D721Med (cell line): ENCODE data around the gene OS9.
A peak's percentile ranks its signal among the peaks of the same experiment; 100 is the strongest.

Experiments
- DNase-seq: peaks from one replicate; pipeline ENCODE4 v3.0.0; 2011; ENCODE audit warnings: low spot score; ENCODE audit not compliant: insufficient read length
- FAIRE-seq: peaks from 2 replicates; lab custom pipeline; 2011; peaks lifted over from hg19 to GRCh38; lab: Jason Lieb, UNC
- TF ChIP-seq, protein P1 (sequence below): IDR thresholded peaks from 2 replicates; pipeline ENCODE4 v1.5.1; 2012; ENCODE audit warnings: mild to moderate bottlenecking, control low read depth; ENCODE audit not compliant: insufficient read depth; ENCODE audit errors: missing control alignments

Gene OS9

DNA sequence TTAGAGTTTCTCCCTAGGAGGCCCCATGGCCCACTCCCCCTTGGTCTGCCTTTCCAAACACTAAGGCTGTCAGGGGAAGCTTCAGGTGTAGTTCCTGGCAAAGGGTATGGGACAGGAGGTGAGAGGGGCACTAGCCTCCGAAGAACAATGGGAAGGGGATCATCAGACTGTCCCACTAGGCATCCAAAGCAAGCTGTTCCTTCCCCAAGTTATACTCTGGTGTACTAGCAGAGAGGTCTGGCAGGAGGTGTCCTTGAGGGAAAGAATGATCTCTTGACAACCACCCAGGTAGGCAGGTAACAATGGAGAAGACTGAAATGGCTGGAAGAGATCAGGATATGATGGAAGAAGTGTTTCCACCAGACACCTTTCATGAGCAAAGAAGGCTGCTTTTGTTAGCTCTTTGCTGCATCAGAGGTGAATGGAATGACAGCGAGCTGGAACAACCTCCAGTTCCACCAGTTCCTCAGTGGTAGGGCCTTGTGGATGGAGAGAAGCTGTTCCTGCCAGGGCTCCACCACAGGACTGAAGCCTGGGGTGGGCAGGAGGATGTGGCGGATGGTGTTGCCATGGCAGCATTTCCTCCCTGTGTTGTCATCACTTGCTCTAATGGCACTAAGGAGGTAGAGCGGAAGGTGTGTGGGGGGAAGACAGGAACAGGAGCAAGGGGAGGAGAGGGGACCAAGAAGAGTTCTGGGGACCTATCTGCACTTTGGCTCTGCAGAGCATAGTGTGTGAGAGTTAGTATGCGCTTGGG, 46.9 kb downstream of the OS9 start:
- FAIRE-seq (no peak), DNase-seq (no peak)
- TF ChIP-seq, protein P1, sequence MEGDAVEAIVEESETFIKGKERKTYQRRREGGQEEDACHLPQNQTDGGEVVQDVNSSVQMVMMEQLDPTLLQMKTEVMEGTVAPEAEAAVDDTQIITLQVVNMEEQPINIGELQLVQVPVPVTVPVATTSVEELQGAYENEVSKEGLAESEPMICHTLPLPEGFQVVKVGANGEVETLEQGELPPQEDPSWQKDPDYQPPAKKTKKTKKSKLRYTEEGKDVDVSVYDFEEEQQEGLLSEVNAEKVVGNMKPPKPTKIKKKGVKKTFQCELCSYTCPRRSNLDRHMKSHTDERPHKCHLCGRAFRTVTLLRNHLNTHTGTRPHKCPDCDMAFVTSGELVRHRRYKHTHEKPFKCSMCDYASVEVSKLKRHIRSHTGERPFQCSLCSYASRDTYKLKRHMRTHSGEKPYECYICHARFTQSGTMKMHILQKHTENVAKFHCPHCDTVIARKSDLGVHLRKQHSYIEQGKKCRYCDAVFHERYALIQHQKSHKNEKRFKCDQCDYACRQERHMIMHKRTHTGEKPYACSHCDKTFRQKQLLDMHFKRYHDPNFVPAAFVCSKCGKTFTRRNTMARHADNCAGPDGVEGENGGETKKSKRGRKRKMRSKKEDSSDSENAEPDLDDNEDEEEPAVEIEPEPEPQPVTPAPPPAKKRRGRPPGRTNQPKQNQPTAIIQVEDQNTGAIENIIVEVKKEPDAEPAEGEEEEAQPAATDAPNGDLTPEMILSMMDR = no peak

DNA sequence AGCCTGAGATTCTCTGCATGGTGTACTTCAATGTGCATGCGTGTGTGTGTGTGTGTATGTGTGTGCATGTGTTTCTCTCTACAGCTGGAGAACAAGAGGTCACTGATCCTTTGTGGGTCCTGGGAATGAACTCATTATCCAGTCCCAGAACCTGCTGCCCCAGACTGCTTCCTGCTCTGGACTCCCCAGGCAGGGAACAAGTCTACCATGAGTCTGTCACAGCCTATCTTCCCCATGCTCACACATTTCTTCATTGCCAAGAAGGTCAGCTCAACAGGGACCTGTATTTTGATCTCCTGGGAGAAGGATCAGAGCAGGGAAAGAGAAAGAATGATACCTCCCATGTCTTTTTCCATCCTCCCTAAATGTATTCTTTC, 47.5 kb downstream of the OS9 start:
- FAIRE-seq (no peak), DNase-seq (no peak)
- TF ChIP-seq, protein P1 = no peak

DNA sequence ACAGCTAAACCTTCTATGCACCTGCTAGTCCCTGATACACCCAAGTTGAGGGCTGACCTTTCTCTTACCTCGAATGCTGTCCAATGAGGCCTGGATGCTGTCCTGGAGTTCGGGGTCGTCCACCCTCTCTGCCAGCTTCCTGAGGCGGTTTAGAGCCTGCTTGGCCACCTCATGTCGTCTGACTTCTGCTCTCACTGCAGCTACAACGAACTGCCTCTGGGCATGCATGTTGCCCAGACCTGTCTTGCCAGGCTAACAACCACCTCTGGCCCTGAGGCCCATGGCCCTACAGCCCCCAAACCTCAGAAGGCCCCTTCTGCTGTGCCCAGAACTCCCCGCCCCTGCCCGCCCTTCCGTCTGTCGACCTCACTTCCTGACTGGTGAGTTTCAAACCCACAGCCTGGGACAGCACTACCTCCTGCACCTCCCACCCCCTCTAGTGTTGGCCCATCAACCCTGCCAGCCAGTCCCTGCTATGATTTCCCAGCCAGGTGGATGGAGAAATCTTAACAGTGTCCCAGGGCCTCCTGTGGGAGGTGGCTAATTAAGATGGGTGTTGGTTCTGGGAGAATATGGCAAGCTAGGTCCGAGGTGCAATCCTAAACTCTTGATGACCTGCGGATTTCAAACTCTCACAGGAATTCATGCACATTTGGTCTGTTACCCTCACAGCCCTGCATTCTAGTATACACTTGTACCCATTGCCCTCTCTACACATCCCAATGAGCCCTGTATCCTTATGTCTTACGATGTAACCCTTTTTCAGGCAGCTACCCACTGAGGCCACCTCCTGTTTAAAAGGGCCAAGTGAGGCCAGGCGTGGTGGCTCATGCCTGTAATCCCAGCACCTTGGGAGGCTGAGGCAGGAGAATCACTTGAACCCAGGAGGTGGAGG, 48.2 kb downstream of the OS9 start:
- TF ChIP-seq, protein P1 = no peak
- no peak for FAIRE-seq
- DNase-seq = no peak

DNA sequence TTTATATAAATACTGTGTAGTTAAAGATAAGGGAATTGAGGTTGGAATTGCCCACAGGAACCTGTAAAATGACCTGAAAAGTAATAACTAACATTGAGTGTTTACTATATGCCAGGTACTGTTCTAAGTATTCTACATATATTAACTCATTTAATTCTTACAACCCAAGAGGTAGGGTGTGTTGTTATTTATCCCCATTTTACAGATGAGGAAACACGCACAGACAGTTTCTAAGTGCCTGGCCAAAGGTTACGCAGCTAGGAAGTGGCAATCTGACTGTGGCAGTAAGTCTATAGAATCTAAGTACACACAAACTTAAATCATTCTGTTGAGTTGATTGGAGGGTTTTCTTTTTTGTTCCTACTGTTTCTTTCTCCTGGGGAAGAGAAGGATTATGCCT, 49.8 kb downstream of the OS9 start:
- DNase-seq (no peak), FAIRE-seq (no peak)
- TF ChIP-seq, protein P1 = no peak

DNA sequence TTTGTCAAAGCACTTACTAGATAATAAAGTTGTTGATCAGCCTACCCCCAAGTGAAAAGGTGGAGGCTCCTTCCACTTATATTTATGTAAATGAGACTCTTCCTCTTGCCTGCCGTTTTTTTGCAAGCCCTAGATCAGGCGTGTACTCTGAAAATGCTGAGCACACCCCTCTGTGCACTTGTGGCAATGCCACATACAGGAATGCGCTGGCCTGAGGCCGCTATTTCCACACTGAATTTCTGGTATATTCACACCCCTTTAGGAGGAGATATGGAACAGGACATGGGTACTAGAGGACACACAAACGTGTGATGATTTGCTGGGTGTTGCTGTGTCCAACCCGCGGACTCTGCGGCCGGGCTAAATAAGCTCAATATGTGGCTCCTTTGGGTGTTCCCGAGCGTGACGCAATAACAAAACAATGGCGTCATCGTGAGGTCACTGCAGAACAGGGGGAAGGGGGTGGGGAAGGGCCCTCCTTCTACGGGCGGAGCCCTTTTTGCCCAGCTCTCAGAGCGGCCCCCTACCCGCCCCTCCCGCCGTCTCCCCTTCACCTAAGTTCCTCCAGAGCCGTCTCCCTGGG, 50.4 kb downstream of the OS9 start:
- TF ChIP-seq, protein P1 = no peak
- DNase-seq (peak; percentile 62), FAIRE-seq (no peak)

DNA sequence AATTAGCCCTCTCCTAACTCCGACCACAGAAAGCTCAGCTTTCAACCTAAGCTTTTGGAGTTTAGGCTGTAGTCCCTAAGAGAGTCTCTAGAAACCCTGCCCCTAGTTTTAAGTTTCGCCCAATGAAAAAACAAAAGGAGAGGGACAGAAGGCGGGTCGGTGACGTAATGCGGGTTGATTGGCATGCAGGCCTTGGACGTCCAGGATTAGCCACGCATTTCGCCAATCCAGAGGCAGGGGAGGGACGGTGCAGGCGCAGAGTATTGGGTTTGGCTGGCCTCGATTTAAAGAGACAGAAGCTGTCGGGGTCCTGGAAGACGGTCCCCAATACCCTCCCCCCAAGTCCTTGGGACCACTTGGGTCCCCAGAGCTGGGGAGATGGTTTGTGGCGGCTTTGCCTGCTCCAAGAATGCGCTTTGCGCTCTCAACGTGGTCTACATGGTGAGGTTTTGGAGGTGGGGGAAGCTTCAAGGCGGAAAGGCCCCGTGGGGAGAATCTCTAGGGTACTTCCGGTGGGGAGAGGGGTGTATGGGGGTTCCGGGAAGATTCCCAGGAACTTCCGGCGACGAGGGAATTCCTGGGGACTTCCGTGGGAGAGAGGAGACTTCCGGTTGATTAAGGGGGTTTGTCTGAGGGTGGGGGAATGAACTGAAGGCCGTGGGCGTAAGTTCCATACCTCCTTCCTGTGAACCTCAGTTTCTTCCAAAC, 51.0 kb downstream of the OS9 start, which contains the start of gene TSPAN31:
Gene TSPAN31, plus strand, starts transcription at position 263 of the 708 bp plus-strand sequence. Its CDS starts 116 bp downstream, at position 379.
- FAIRE-seq (peak; percentile 58), DNase-seq (peak; percentile 68)
- TF ChIP-seq, protein P1 = no peak
